Esophagus muscularis mucosa (tissue), 3 donors: ENCODE data around the gene CALHM2.

Source experiments
- POLR2A ChIP-seq: fragments of 450-650 bp; IDR thresholded peaks from one replicate; pipeline ENCODE4 v1.6.1; 2017; ENCODE audit warnings: antibody characterized with exemption, moderate library complexity, mild to moderate bottlenecking, low read depth
- TF ChIP-seq, protein P1 (sequence below), 3 experiments: fragments of 200-600 bp in 2 of 3; fragments of 450-650 bp in 1 of 3; sonication (generic) in 2 of 3; IDR thresholded peaks; one replicate each; pipeline ENCODE4 v1.5.1; 2017 to 2019; ENCODE audit warnings: antibody characterized with exemption in 3 of 3, mild to moderate bottlenecking in 2 of 3, moderate library complexity in 1 of 3

DNA sequence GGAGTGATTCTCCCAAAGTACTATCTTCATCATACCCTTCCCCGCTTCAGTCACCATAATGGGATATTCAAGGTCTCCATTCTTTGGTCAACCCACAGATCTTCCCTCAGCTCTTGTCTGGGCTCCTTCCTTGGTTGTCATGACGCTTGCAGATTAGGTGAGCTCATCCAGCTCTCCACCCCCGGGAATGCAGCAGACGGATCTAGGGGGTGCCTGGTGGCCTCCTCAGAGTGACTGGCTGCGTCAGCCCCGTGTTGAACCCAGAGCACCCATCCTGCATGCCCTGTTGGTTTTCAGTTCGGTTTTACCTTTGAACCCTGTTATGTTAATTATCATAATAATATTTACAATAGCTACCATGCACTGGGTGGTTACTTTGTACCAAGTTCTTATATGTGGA is 47.7 kb upstream of the CALHM2 start:
- TF ChIP-seq, protein P1, sequence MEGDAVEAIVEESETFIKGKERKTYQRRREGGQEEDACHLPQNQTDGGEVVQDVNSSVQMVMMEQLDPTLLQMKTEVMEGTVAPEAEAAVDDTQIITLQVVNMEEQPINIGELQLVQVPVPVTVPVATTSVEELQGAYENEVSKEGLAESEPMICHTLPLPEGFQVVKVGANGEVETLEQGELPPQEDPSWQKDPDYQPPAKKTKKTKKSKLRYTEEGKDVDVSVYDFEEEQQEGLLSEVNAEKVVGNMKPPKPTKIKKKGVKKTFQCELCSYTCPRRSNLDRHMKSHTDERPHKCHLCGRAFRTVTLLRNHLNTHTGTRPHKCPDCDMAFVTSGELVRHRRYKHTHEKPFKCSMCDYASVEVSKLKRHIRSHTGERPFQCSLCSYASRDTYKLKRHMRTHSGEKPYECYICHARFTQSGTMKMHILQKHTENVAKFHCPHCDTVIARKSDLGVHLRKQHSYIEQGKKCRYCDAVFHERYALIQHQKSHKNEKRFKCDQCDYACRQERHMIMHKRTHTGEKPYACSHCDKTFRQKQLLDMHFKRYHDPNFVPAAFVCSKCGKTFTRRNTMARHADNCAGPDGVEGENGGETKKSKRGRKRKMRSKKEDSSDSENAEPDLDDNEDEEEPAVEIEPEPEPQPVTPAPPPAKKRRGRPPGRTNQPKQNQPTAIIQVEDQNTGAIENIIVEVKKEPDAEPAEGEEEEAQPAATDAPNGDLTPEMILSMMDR (IDR thresholded peaks at IDR 0.05), result no peak
- TF ChIP-seq POLR2A, result no peak
